HG03108 (cell line): ENCODE results near the gene C11orf87.

Experiments
- ATAC-seq: cut with Tn5 transposase; IDR thresholded peaks from one replicate; pipeline ENCODE4 v1.9.1; 2021; ENCODE audit warnings: moderate library complexity; ENCODE audit not compliant: unreplicated experiment

The C11orf87 gene

DNA sequence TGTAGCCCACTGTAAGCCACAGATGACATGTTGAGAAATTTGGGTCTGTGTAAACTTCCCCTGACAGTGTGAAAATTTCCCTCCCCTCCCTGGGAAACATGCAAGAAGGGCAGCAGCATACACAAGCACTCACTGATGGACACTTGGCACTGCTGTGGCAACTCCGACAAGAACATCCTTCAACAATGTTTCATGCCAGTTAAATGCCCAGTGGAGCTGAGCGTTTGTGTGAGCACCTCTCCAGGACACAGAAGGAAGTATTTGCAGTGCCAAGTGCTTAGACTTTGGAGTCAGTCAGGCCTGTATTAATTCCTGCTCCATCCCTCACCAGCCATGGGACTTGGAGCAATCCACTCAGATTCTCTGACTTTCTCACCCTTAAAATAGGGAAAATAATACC, 17.7 kb downstream of the C11orf87 start:
- ATAC-seq = no peak

DNA sequence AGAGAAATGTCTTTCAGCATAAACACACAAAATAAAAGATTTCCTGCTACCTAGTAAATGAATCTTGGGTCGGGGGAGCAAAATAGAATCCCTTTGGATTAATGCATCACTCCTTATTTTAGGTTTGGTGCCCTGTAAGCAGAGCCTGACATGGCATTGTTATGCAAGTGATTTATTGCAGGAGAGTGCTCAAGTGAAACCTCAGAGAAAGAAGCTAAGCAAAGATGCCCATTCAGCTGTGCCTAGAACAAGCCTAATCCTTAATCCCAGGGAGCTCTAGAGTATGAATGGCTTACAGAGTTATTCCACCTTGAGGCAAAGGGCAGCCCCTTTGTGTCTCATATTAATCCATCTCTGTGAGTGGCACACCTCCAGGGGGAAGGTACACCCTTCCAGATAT, 21.1 kb downstream of the C11orf87 start:
- no peak for ATAC-seq

DNA sequence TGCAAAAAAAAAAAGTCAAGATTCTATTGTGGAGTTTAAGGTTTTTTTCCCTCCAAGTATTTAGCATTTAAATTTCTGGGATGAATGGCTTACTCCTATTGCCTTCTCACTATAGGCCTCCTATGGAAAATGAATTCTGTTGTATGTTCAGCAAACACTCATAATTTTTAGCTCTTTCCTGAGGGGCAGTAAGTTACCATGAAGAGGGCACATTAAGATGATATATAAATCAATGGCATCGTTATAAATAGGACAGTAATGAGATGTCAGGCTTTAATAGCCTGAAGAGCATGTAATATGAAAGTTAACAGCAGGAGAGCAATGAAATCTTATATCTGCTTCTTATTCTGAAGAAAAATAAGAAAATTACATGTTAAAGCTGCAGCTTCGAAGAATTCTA, 32.9 kb downstream of the C11orf87 start:
- ATAC-seq = no peak
